ENCODE measurements around the gene CAP2. TPM values are rescaled to one million over a fixed set of nuclear protein-coding genes. Genes with fewer than 3 reads are reported as not detected.
"Not testable (repeated sequence)": the region's sequence is repeated elsewhere in the genome, so short reads cannot be mapped to it uniquely, and the experiment has no call there.

Gene CAP2
- total RNA-seq, 4 donors from 2014 or later = 1.4 to 2.9 (median 2.2) TPM

- TF ChIP-seq EP300 (IDR thresholded peaks at IDR 0.05) = no peak
- no peak for TF ChIP-seq POLR2A (IDR thresholded peaks at IDR 0.05)
- no peak for TF ChIP-seq CTCF (IDR thresholded peaks at IDR 0.05)
- TF ChIP-seq POLR2AphosphoS5 (IDR thresholded peaks at IDR 0.05) = no peak
- Histone ChIP-seq H3K27me3 (no peaks in the 10 kb centered on the region), H3K9me3 (no peaks in the 10 kb centered on the region), H3K36me3 (no peaks in the 10 kb centered on the region), H3K27ac (no peak overlapping the region), H3K4me1 (peaks cover 10% of the 10 kb centered on the region), H3K4me3 (no peak overlapping the region)
- no peak for DNase-seq (ENCODE audit: low spot score in 2 of 2)
- WGBS = 25% methylated on average over 3 of the region's 3 CpGs
Observed at GRCh38 chr6:17397764-17398194, 4.4 kb downstream of the CAP2 start.

GRCh38 chr6:17405181-17405943 lies 12.0 kb downstream of the CAP2 start:
- H3K4me1 ChIP-seq; H3K27me3 ChIP-seq; H3K36me3 ChIP-seq; H3K9me3 ChIP-seq; DNase-seq (ENCODE audit: low spot score in 2 of 2); H3K27ac ChIP-seq; H3K4me3 ChIP-seq: not testable (repeated sequence)
- 85% methylated on average over 7 of the region's 7 CpGs for WGBS

GRCh38 chr6:17405944-17406245 lies 12.5 kb downstream of the CAP2 start:
- no peak for DNase-seq (ENCODE audit: low spot score in 2 of 2)
- Histone ChIP-seq H3K27ac (no peak overlapping the region), H3K27me3 (no peaks in the 10 kb centered on the region), H3K4me1 (no peaks in the 10 kb centered on the region), H3K9me3 (no peaks in the 10 kb centered on the region), H3K36me3 (no peaks in the 10 kb centered on the region), H3K4me3 (no peak overlapping the region)
- TF ChIP-seq EP300 (IDR thresholded peaks at IDR 0.05) (no peak), CTCF (IDR thresholded peaks at IDR 0.05) (no peak)
- WGBS = 82% methylated on average over 8 of the region's 8 CpGs

- no peak for DNase-seq (ENCODE audit: low spot score in 2 of 2)
- no peak overlapping the region for H3K4me3 ChIP-seq
- no peaks in the 10 kb centered on the region for H3K9me3 ChIP-seq
- no peak for TF ChIP-seq EP300 (IDR thresholded peaks at IDR 0.05)
- TF ChIP-seq POLR2A (IDR thresholded peaks at IDR 0.05) = no peak
- TF ChIP-seq CTCF (IDR thresholded peaks at IDR 0.05) = no peak
- no peak for TF ChIP-seq POLR2AphosphoS5 (IDR thresholded peaks at IDR 0.05)
- H3K36me3 ChIP-seq = no peaks in the 10 kb centered on the region
- H3K27me3 ChIP-seq = no peaks in the 10 kb centered on the region
- H3K4me1 ChIP-seq = no peaks in the 10 kb centered on the region
- no peak overlapping the region for H3K27ac ChIP-seq
- WGBS = 59% methylated on average over 4 of the region's 4 CpGs
Observed at GRCh38 chr6:17408081-17408480, 14.7 kb downstream of the CAP2 start.

- Histone ChIP-seq H3K4me1 (no peaks in the 10 kb centered on the region), H3K4me3 (no peak overlapping the region), H3K36me3 (no peaks in the 10 kb centered on the region), H3K27ac (no peak overlapping the region), H3K9me3 (no peaks in the 10 kb centered on the region), H3K27me3 (no peaks in the 10 kb centered on the region)
- TF ChIP-seq CTCF (IDR thresholded peaks at IDR 0.05) = no peak
- TF ChIP-seq EP300 (IDR thresholded peaks at IDR 0.05) = no peak
- TF ChIP-seq POLR2AphosphoS5 (IDR thresholded peaks at IDR 0.05) = no peak
- TF ChIP-seq POLR2A (IDR thresholded peaks at IDR 0.05) = no peak
- 100% methylated on average over 4 of the region's 4 CpGs for WGBS
- no peak for DNase-seq (ENCODE audit: low spot score in 2 of 2)
Observed at GRCh38 chr6:17410281-17410680, 16.9 kb downstream of the CAP2 start.

GRCh38 chr6:17413313-17413750 lies 19.9 kb downstream of the CAP2 start:
- TF ChIP-seq EP300 (IDR thresholded peaks at IDR 0.05) = no peak
- 75% methylated on average over 5 of the region's 5 CpGs for WGBS
- no peak for DNase-seq (ENCODE audit: low spot score in 2 of 2)
- no peak overlapping the region for H3K4me3 ChIP-seq
- no peaks in the 10 kb centered on the region for H3K27me3 ChIP-seq
- no peaks in the 10 kb centered on the region for H3K36me3 ChIP-seq
- H3K9me3 ChIP-seq = no peaks in the 10 kb centered on the region
- no peak overlapping the region for H3K27ac ChIP-seq
- peaks cover 4% of the 10 kb centered on the region for H3K4me1 ChIP-seq

- H3K27me3 ChIP-seq; H3K4me1 ChIP-seq; H3K4me3 ChIP-seq; DNase-seq (ENCODE audit: low spot score in 2 of 2); H3K27ac ChIP-seq; H3K9me3 ChIP-seq; H3K36me3 ChIP-seq: not testable (repeated sequence)
- 96% methylated on average over 1 of the region's 1 CpG for WGBS
Observed at GRCh38 chr6:17414395-17414794, 21.0 kb downstream of the CAP2 start.

All from suprapubic skin (tissue), 4 donors.